GM12878 (cell line): ENCODE measurements around the gene DOCK9. TPM values are rescaled to one million over a fixed set of nuclear protein-coding genes. Genes with fewer than 3 reads are reported as not detected.

ENCODE experiments used
- ATAC-seq: fragments of 200-7000 bp; cut with Tn5 transposase; 3 replicates; pipeline ENCODE4 v1.9.1; 2020; ENCODE audit warnings: mild to moderate bottlenecking, moderate library complexity
- BruUV-seq: library from RNA; stranded (reverse); fragments of 400-500 nt; replicated peaks from 2 replicates; lab custom pipeline; 2021; lab: Mats Ljungman, UMichigan
- CTCF ChIA-PET: fragments of 300-600 bp; sonication (Branson Sonifier 250); formaldehyde crosslinking; extraction: SDS; loops from one replicate; lab custom pipeline; 2021; ENCODE audit warnings: inconsistent platforms; lab: Yijun Ruan, JAX
- POLR2A ChIA-PET: fragments of 350-600 bp; formaldehyde crosslinking; extraction: SDS; loops from one replicate; lab custom pipeline; 2021; ENCODE audit warnings: inconsistent platforms; lab: Charles Lee
- RAD21 ChIA-PET: fragments of 300-600 bp; sonication (Branson Sonifier 250); formaldehyde crosslinking; loops from one replicate; lab custom pipeline; 2023; ENCODE audit warnings: antibody characterized with exemption; ENCODE audit not compliant: unreplicated experiment; lab: Charles Lee
- SMC1A ChIA-PET: fragments of 300-600 bp; sonication (Branson Sonifier 250); formaldehyde crosslinking; loops from one replicate; lab custom pipeline; 2023; ENCODE audit not compliant: unreplicated experiment, uncharacterized antibody; lab: Charles Lee
- DNase-seq: peaks from one replicate; pipeline ENCODE4 v3.0.0-alpha.2; 2011; ENCODE audit warnings: low read depth, low spot score
- FAIRE-seq: peaks from 3 replicates; lab custom pipeline; 2011; peaks lifted over from hg19 to GRCh38; lab: Jason Lieb, UNC
- H2AFZ ChIP-seq: 2 replicates; pipeline ENCODE4 v1.6.0; 2011; ENCODE audit warnings: low read depth, low read length, control low read depth; ENCODE audit not compliant: control insufficient read depth
- H3K27ac ChIP-seq: 2 replicates; pipeline ENCODE4 v1.5.1; 2011; ENCODE audit warnings: control low read depth; ENCODE audit not compliant: control insufficient read depth, insufficient read depth
- H3K27me3 ChIP-seq, 2 experiments: replicated peaks in 1 of 2; 2 replicates each; pipeline versions ENCODE4 v1.6.0 to v1.6.1; 2011; ENCODE audit warnings: low read length in 1 of 2; ENCODE audit not compliant: control insufficient read depth in 2 of 2, insufficient read depth in 2 of 2
- H3K36me3 ChIP-seq, 2 experiments: 2 replicates each; pipeline ENCODE4 v1.5.1; 2011; ENCODE audit warnings: low read length in 1 of 2; ENCODE audit not compliant: control insufficient read depth in 2 of 2, insufficient read depth in 2 of 2
- H3K4me1 ChIP-seq: 2 replicates; pipeline ENCODE4 v1.6.1; 2011; ENCODE audit warnings: mild to moderate bottlenecking, low read length, moderate library complexity, mixed read lengths; ENCODE audit not compliant: control insufficient read depth, insufficient read depth
- H3K4me2 ChIP-seq: 2 replicates; pipeline ENCODE4 v1.6.0; 2011; ENCODE audit warnings: control low read depth; ENCODE audit not compliant: control insufficient read depth, insufficient read depth
- H3K4me3 ChIP-seq: fragments of 200-600 bp; sonication (generic); 2 replicates; pipeline ENCODE4 v1.5.1; 2016
- H3K79me2 ChIP-seq: 2 replicates; pipeline ENCODE4 v1.6.0; 2011; ENCODE audit warnings: low read length; ENCODE audit not compliant: control insufficient read depth, insufficient read depth
- H3K9ac ChIP-seq: 2 replicates; pipeline ENCODE4 v1.8.0; 2011; ENCODE audit warnings: low read length, control low read depth, mixed read lengths; ENCODE audit not compliant: control insufficient read depth, insufficient read depth
- H3K9me3 ChIP-seq: replicated peaks from 3 replicates; pipeline ENCODE4 v1.5.1; 2011; ENCODE audit warnings: mild to moderate bottlenecking, low read length; ENCODE audit not compliant: control insufficient read depth, insufficient read depth
- H4K20me1 ChIP-seq: 2 replicates; pipeline ENCODE4 v1.6.0; 2011; ENCODE audit not compliant: control insufficient read depth, insufficient read depth
- EP300 ChIP-seq, 2 experiments: fragments of 150-350 bp in 1 of 2; IDR thresholded peaks; 2 replicates each; pipeline ENCODE4 v1.6.1; 2011 to 2012; ENCODE audit warnings: low read depth in 2 of 2, low read length in 2 of 2, borderline replicate concordance in 1 of 2, improper control_type of control experiment in 1 of 2, inconsistent platforms in 1 of 2; ENCODE audit not compliant: control insufficient read depth in 1 of 2
- HDAC6 ChIP-seq: fragments of 200-600 bp; sonication (generic); IDR thresholded peaks from one replicate; pipeline ENCODE4 v1.8.0; 2017; ENCODE audit warnings: antibody characterized with exemption; ENCODE audit not compliant: unreplicated experiment
- MTA2 ChIP-seq: fragments of 450-650 bp; IDR thresholded peaks from 2 replicates; pipeline ENCODE4 v1.6.1; 2016; ENCODE audit warnings: low read depth, mild to moderate bottlenecking, moderate library complexity
- PML ChIP-seq: IDR thresholded peaks from 2 replicates; pipeline ENCODE4 v1.6.1; 2012; ENCODE audit warnings: low read length, inconsistent platforms
- RELA ChIP-seq: fragments of 450-650 bp; IDR thresholded peaks from 2 replicates; pipeline ENCODE4 v1.8.0; 2014; ENCODE audit warnings: borderline replicate concordance; ENCODE audit not compliant: partially characterized antibody
- SMAD1 ChIP-seq: fragments of 450-650 bp; IDR thresholded peaks from 2 replicates; pipeline ENCODE4 v1.6.1; 2018; ENCODE audit warnings: mild to moderate bottlenecking, low read depth; ENCODE audit not compliant: partially characterized antibody
- SPI1 ChIP-seq: IDR thresholded peaks from 2 replicates; pipeline ENCODE4 v1.6.1; 2011; ENCODE audit warnings: low read depth, mild to moderate bottlenecking, low read length, moderate library complexity, borderline replicate concordance; ENCODE audit not compliant: insufficient read depth
- SRF ChIP-seq, 2 experiments: IDR thresholded peaks; 2 replicates each; pipeline ENCODE4 v1.6.1; 2011; ENCODE audit warnings: low read depth in 2 of 2, low read length in 2 of 2, mild to moderate bottlenecking in 1 of 2, moderate library complexity in 1 of 2
- TBL1XR1 ChIP-seq: IDR thresholded peaks from 2 replicates; pipeline ENCODE4 v1.6.1; 2012; ENCODE audit warnings: low read depth, low read length, improper control_type of control experiment
- TCF3 ChIP-seq: IDR thresholded peaks from 2 replicates; pipeline ENCODE4 v1.6.1; 2012; ENCODE audit warnings: low read depth, mild to moderate bottlenecking, low read length, borderline replicate concordance; ENCODE audit not compliant: insufficient read depth
- WGBS: methylation state at CpG from one replicate; pipeline ENCODE4 v1.1.6; 2016; ENCODE audit warnings: low lambda C conversion rate; ENCODE audit not compliant: insufficient replicate concordance, insufficient coverage; ENCODE audit errors: missing lambda C conversion rate; 5-methylcytosine and 5-hydroxymethylcytosine counted together
- in situ Hi-C: fragments of 300-500 bp; cut with MboI; formaldehyde crosslinking; loops from 9 replicates; pipeline ENCODE4 v1.14.3; 2018; ENCODE audit warnings: mixed read lengths
- intact Hi-C: fragments of 100-400 bp; cut with micrococcal nuclease; formaldehyde crosslinking; loops from one replicate; pipeline ENCODE4 v1.14.2; 2022; ENCODE audit not compliant: unreplicated experiment
- polyA plus RNA-seq, 11 experiments: library from polyadenylated mRNA; depleted of rRNA in 4 of 11; unstranded in 6 of 11; stranded (reverse) in 5 of 11; fragments of >200 nt; fragmentation: Nextera tagmentation in 4 of 11; fragmentation: Illumina TruSeq in 1 of 11; extraction: Ambion mirVana in 4 of 11; extraction: Trizol in 1 of 11; gene quantifications; 1 replicate in 1 of 11; 2 replicates in 10 of 11; pipeline versions ENCODE4 v1.2.1 to v1.2.3, GENCODE V29; 2011 to 2016; ENCODE audit warnings: inconsistent platforms in 2 of 11, missing spikeins in 2 of 11, low read depth in 1 of 11
- total RNA-seq, 4 experiments: library from RNA; depleted of rRNA in 3 of 4; stranded (reverse); fragments of >200 nt in 3 of 4; fragmentation: Illumina TruSeq in 1 of 4; extraction: Trizol in 1 of 4; gene quantifications; 2 replicates each; pipeline versions ENCODE4 v1.2.1 to v1.2.3, GENCODE V29; 2013 to 2021
- TF ChIP-seq, protein P1 (sequence below): fragments of 450-650 bp; IDR thresholded peaks from 2 replicates; pipeline ENCODE4 v1.6.1; 2016; ENCODE audit warnings: mild to moderate bottlenecking
- TF ChIP-seq, protein P2 (sequence below): fragments of 450-650 bp; IDR thresholded peaks from 2 replicates; pipeline ENCODE4 v1.6.1; 2017; ENCODE audit warnings: mild to moderate bottlenecking
- TF ChIP-seq, protein P3 (sequence below): IDR thresholded peaks from 2 replicates; pipeline ENCODE4 v1.6.1; 2012; ENCODE audit warnings: low read length, inconsistent platforms
- TF ChIP-seq, protein P4 (sequence below): fragments of 450-650 bp; IDR thresholded peaks from 2 replicates; pipeline ENCODE4 v1.6.1; 2014; ENCODE audit warnings: mild to moderate bottlenecking

The DOCK9 gene
- total and polyA plus RNA-seq, 10 of the 15 experiments (the other 5 are each of a cell fraction or from before 2014, with no cell fraction given), result 0.09 to 2.9 (median 0.74) TPM

DNA sequence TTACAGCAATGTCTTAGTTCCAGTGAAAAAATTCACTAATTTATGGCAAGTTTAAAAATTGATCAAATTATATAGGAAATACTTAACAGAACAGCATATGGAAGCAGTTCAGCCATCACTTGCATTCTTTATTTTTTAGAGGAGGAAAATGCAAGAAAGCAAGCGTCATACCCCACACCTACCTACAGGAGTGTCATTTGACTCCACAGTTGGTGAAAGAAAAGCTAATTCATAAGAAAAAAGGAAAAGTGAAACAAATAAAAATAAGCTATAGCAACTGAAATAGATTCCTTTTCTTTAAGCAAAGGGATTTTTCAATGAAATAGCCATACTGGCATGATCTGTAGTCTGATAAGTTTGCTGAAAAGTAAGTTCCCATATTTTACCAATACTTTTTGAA, 111.0 kb downstream of the DOCK9 start (continued):
- no peak for TF ChIP-seq TBL1XR1
- no peak for TF ChIP-seq TCF3

DNA sequence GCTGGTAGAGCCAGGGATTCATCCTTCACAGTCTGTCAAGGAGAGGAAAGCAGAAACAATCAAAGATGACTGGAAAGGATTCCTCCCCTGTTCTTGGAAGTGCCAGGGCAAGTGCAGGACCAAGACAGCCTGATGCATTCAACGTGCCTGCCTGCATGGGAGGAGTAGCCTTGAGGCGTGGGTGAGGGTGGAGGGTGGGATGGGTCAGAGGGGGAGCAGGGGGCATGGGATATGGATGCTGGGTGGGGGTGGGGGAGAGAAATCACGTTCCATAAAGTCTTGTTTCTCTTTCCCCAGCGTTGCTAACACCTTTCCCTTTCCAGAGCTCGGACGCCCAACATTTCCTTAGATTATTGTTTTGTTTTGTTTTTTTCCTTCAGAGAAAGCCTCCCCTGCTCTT, 117.4 kb downstream of the DOCK9 start:
- no peak for ATAC-seq
- no TSS peak for BruUV-seq
- Histone ChIP-seq H3K79me2 (no peaks in the 10 kb centered on the region), H3K27me3 (no peaks in the 10 kb centered on the region), H3K9ac (no peak overlapping the region), H2AFZ (no peak overlapping the region), H3K4me2 (no peak overlapping the region), H3K27ac (no peak overlapping the region), H3K4me1 (no peaks in the 10 kb centered on the region), H3K36me3 (no peaks in the 10 kb centered on the region; a peak in 1 of 4 replicates), H3K9me3 (no peaks in the 10 kb centered on the region), H3K4me3 (no peak overlapping the region), H4K20me1 (no peaks in the 10 kb centered on the region)
- ChIA-PET POLR2A (no interaction called here), SMC1A (no interaction called here), RAD21 (no interaction called here), CTCF (no interaction called here)
- no peak for DNase-seq
- 43% methylated on average over 5 of the region's 6 CpGs for WGBS
- in situ Hi-C loops (no loop called here), intact Hi-C loops (no loop called here)
- FAIRE-seq, result no peak
- TF ChIP-seq, protein P1, sequence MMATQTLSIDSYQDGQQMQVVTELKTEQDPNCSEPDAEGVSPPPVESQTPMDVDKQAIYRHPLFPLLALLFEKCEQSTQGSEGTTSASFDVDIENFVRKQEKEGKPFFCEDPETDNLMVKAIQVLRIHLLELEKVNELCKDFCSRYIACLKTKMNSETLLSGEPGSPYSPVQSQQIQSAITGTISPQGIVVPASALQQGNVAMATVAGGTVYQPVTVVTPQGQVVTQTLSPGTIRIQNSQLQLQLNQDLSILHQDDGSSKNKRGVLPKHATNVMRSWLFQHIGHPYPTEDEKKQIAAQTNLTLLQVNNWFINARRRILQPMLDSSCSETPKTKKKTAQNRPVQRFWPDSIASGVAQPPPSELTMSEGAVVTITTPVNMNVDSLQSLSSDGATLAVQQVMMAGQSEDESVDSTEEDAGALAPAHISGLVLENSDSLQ, result no peak
- TF ChIP-seq PML (no peak), EP300 (IDR thresholded peaks at IDR 0.05; ENCODE audit: borderline replicate concordance in 1 of 2, control insufficient read depth in 1 of 2, low read depth in 2 of 2, low read length in 2 of 2) (no peak), SMAD1 (no peak), MTA2 (no peak), SRF (IDR thresholded peaks at IDR 0.05; ENCODE audit: low read depth in 2 of 2, low read length in 2 of 2) (no peak), RELA (no peak), HDAC6 (no peak), SPI1 (no peak)
- TF ChIP-seq, protein P2, sequence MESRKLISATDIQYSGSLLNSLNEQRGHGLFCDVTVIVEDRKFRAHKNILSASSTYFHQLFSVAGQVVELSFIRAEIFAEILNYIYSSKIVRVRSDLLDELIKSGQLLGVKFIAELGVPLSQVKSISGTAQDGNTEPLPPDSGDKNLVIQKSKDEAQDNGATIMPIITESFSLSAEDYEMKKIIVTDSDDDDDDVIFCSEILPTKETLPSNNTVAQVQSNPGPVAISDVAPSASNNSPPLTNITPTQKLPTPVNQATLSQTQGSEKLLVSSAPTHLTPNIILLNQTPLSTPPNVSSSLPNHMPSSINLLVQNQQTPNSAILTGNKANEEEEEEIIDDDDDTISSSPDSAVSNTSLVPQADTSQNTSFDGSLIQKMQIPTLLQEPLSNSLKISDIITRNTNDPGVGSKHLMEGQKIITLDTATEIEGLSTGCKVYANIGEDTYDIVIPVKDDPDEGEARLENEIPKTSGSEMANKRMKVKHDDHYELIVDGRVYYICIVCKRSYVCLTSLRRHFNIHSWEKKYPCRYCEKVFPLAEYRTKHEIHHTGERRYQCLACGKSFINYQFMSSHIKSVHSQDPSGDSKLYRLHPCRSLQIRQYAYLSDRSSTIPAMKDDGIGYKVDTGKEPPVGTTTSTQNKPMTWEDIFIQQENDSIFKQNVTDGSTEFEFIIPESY, result no peak
- TF ChIP-seq, protein P3, sequence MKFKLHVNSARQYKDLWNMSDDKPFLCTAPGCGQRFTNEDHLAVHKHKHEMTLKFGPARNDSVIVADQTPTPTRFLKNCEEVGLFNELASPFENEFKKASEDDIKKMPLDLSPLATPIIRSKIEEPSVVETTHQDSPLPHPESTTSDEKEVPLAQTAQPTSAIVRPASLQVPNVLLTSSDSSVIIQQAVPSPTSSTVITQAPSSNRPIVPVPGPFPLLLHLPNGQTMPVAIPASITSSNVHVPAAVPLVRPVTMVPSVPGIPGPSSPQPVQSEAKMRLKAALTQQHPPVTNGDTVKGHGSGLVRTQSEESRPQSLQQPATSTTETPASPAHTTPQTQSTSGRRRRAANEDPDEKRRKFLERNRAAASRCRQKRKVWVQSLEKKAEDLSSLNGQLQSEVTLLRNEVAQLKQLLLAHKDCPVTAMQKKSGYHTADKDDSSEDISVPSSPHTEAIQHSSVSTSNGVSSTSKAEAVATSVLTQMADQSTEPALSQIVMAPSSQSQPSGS, result no peak
- TF ChIP-seq, protein P4, sequence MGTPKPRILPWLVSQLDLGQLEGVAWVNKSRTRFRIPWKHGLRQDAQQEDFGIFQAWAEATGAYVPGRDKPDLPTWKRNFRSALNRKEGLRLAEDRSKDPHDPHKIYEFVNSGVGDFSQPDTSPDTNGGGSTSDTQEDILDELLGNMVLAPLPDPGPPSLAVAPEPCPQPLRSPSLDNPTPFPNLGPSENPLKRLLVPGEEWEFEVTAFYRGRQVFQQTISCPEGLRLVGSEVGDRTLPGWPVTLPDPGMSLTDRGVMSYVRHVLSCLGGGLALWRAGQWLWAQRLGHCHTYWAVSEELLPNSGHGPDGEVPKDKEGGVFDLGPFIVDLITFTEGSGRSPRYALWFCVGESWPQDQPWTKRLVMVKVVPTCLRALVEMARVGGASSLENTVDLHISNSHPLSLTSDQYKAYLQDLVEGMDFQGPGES, result no peak
